Embryonic facial prominence (tissue), 1 donor: ENCODE measurements around the gene BMP6.

Experiments
- DNase-seq: peaks from one replicate; pipeline ENCODE4 v3.0.0-alpha.2; 2016; ENCODE audit errors: extremely low spot score

BMP6 gene

DNA sequence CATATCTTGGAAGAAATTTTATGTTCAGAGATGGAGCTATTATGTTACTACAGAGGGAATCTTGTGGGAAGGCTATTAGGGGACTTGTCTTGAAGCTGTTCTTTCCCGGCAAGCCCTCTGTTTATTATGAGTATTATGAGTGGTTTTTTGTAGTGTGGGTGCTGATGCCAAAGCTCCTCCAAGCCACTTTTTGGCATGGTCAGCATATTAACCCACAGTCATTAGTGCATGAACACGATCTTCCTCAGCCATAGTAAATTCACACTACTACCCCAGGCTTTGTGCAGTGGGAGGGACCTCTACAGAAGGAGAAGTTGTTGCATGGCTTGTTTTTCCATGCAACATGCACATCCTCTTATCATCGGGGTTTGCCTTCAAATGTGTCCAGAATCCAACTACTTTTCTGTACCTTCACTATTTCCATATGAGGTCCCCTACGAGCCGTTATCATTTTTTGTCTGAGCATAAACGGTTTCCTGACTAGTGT is 6.5 kb upstream of the BMP6 start:
- no peak for DNase-seq

DNA sequence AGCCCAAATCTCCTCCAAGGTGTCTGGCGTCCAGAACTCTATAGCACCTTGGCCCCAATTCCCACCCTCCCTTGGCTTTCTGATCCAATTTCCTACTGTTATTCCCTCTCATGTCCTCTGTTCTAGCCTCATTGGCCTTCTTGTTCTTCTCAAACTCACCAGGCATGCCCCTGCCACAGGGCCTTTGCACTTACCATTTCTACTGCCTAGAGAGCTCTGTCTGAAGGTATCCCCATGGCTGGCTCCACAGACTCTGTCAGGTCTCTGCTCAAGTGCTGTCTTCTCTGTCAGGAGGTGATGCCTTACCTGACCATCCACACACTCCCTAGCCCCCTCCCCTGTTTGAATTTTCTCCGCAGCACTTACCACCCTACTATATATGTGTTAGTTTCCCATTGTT is 5.6 kb upstream of the BMP6 start:
- no peak for DNase-seq

DNA sequence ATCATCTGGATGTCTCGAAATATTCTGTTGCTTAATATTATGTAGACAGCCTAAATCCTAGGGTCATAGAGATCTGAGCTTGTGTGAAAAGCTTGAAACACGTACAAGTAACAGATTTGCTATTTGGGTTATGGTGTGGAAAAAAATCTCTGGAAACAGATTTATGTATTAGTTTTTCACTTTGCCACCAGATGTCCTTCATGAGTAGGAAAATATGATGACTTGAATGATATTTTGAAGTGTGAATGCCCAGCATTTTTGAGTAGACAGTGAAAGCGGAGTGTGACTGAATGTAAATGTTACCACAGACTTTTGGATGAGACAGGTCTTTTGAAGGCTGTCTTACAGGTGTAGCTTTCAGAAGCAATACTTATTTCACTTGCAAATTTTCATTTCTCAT is 4.2 kb upstream of the BMP6 start:
- DNase-seq, result no peak

DNA sequence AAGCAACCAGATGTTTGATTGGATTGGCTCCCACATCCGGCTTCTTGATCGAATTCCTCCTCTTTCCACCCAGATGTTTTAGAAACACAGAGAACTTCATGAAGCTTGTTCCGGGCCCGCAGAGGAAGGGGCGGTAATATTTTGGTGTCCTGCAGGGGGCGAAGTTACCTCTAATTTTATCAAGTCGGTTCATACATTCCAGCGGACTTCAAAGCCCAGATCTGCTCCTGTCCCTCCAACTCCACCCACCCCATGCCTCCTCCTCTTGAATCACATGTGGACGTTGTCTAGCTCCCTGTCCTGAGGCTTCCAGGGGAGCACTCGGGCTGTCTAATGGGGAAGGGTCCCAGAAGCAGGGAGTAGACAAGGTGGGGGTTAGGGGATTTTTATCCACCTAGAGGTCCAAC is 2.9 kb upstream of the BMP6 start:
- peak; percentile 36 for DNase-seq

DNA sequence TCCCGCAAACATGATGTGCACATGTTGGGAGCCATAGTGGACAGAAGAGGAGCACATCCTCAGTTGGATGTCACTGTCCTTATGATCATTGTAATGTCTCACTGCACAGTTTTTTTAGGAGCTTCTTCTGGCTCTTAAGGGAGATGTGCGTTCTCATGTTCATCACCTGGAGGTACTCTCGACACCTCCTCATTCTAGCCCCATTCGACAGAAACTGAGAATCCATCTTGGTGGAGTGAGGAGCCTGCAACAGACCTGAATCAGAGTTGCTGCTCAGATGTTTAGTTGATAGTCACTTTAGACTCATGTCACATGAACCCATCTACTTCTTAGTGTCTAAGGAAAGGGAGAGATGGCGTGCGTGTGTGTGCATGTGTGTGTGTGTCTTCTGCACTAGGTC is 2.3 kb upstream of the BMP6 start:
- no peak for DNase-seq

DNA sequence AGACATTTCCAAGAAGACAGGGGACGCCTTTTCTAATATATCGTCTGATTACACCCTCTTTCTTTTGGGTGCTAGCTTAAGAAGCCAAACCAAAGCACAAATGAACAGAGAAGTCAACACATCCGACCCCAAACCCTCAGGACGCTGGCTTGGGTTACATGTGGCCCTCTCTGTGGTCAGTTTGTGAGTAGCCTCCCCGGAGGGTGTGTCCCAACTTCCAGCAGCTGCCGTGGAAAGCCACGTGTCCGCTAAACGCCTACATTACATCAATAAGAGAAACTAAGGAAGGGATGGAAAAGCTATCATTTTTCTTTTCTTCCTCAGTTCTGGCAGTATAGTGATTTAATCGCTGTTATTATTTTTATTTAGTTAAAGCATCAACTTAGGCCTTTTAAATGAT is 487 bp upstream of the BMP6 start:
- no peak for DNase-seq

DNA sequence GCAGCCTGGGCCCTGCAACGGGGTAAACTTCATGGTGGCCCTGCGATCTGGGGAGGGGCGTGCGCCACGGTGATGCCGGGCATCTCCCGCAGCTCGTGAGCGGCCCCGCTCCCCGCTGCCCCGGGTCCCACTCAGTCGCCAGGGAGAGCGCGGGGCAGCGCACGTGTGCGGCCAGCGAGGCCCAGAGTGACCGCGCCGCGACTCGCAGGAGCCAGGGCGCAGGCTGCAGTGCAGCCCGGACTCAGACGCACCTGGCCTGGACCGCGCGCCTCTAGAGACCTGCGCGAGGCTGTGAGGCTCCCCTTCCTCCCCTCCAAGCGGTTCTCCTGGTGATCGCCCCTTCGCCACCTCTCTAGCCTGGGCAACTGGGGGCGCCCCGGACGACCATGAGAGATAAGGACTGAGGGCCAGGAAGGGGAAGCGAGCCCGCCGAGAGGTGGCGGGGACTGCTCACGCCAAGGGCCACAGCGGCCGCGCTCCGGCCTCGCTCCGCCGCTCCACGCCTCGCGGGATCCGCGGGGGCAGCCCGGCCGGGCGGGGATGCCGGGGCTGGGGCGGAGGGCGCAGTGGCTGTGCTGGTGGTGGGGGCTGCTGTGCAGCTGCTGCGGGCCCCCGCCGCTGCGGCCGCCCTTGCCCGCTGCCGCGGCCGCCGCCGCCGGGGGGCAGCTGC is 652 bp downstream of the BMP6 start:
- DNase-seq, result no peak

DNA sequence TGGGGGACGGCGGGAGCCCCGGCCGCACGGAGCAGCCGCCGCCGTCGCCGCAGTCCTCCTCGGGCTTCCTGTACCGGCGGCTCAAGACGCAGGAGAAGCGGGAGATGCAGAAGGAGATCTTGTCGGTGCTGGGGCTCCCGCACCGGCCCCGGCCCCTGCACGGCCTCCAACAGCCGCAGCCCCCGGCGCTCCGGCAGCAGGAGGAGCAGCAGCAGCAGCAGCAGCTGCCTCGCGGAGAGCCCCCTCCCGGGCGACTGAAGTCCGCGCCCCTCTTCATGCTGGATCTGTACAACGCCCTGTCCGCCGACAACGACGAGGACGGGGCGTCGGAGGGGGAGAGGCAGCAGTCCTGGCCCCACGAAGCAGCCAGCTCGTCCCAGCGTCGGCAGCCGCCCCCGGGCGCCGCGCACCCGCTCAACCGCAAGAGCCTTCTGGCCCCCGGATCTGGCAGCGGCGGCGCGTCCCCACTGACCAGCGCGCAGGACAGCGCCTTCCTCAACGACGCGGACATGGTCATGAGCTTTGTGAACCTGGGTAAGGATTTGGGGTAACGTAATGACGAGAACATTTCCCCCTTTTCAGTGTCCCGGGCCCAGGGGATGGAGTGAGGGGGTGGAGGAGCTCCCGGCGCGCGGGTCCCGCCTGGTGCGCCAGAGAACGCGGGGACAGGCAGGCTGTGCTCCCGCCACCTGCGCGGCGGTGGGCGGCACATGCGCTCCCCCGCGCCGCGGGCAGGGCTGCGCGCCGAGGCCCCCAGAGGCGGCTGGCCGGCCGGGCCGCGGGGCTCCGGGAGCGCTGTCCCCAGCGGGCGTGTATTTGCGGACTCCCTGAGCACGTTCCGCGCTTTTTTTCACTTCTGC is 1.4 kb downstream of the BMP6 start:
- DNase-seq, result no peak

DNA sequence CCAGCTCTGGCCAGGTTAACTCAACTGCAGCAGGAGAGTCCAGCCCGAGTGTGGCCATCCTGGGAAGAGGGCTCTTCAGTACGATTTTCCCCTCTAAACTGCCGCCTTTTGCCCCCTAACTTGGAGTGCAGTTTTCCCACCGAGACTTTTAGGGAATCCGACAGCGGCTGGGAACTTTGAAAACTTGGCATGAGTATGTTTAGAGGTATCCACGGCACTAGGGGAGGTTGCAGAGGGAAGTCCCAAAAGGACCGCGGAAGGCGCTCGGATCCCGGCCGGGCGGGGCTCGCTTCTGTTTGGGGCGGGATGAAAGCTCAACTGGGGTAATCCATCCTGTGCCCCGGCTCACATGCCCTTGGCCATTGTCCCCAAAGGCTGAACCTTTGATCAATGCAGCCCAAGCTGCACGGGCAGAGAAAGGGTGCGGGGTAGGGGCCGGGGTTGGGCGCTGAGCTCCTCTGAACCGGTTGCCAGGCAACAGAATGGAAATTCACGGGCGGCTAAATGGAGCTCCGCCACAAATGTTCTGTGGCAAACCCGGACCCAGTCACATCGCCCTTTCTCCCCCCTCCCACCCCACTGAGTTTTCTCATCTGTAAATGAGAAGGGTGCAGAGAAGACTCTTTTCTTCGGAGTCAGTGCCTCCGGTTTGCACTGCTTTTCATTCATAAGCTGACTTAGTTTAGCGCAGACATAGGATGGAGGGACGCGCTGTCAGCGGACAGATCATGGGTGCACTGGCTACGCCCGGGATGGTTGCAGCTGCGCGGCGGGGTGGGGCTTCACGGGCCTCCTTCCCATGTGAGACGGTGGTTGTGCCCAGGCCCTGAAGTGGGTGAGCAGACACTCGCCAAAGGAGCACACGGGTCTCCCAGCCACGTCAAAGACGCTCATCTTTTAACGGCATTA is 2.3 kb downstream of the BMP6 start:
- DNase-seq, result no peak

DNA sequence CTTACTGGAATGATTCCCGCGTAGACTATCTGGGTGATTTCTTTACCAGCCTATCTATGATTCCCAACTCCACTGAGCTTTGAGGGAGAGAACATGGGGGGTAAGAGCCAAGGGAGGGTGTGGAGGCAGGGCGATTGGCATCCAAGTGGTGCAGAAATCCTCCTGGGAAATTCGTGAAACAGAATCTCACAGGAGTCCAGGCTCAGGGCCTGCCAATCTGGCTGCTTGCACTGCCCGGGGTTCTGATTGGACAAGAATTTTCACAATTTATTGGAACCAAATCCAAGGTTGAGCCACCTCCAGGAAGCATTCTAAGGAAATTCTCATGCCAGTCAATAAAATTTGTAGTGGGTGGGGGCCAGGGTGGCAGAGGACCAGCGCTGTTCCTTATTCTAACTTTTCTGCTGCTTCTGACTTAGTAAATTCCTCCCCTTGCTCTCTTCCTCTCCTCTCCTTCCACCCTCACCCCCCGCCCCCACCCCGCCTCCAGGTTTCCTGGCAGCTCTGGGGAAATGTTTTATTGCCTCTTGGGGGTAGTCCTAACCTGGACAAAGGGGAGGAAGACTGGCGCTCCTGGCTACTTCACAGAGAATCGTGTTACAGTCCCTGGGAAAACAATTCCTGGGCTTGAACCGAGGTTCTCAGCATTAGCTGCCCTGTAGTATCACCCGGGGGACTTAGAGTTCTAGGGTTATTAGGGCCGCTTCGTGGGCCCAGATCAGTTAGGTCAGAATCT is 3.1 kb downstream of the BMP6 start:
- no peak for DNase-seq

DNA sequence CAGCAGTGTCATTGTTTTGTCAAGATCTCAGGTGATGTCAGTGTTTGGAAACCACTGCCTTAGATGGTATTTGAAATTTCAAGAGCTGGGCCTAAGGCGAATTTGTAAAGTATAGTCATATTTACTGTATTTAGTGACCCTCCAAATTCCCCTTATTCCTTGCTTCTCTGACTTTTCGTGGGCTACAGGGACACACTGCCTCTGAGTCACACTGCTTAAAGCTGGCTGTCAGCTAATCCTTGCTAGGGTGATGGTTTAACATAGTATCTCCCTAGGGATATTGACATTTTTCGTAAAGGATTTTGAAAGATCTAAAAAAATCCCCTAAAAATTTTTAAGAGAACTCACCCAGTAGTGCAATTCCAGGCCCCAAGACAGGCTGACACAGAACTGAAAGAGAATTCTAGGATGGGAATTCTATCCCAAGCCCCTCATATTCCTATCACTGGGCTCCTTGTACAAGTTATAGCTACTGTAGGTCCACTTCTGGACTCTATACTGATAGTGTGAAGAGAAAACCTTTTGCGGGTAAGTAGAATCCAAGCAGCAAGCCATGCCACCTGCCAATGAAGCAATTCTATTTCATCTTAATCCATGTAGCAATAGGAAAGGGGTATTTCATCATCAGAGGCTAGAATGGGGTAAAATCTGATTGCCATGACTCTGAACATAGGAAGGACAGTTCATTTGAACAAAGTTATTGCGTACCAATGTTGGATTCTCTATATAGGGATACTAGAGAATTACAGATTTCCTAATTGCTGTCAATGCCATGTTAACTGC is 4.3 kb downstream of the BMP6 start:
- no peak for DNase-seq

DNA sequence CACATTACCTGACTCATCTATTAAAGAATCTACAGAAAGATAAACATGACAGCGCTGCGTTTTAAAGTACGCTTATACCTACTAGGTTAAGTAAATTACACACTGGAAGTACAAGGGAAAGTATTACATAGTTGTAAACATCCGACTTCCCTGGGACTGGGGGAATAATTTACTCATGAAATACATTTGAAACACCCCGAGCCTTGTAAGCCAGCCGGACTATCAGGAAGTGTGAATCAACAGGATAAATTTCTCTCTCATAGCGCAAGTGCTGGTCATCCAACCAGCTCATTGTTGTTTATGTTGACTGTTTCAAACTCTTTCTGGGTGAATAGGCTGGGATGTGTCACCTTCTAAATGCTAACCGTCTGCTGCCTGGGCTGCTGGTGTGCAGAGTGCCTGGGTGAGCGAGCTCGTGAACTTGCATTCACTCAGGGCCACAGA is 4.9 kb downstream of the BMP6 start:
- DNase-seq, result no peak

DNA sequence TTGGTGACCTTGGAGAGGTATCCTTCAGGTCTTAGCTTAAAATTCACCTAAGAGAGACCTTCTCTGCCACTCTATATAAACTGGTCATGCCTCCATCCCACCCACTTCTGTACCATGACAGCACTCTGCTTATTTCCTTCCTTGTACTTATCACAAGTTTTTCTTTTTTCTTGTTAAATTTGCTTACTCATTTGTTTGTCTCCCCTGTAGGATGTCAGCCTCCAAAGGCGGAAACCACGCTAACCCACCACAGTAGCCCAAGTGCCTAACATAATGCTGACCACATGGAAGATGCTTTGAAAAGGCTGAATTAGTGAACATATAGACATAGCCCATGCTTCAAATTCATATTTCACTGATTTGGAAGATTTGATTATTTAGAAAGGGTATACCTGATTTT is 5.4 kb downstream of the BMP6 start:
- no peak for DNase-seq

DNA sequence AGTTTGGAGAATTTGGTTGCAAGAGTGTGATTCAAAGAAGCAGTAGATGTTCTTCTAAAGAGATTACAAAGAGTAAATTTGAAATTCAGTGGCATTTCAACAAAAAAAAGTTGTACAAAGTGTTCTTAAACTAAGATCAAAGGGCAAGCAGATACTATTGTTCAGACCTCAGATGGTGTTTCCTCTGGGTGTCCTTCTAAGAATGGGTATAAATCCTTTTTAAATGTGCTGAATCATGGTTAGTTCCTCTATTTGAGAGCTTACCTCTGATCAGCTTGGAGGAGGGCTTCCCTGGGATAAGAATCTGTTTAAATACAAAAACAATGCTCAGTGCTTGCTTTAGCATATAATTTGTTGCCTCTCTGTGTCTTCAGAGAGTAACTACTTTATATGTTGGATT is 6.3 kb downstream of the BMP6 start:
- DNase-seq, result no peak

DNA sequence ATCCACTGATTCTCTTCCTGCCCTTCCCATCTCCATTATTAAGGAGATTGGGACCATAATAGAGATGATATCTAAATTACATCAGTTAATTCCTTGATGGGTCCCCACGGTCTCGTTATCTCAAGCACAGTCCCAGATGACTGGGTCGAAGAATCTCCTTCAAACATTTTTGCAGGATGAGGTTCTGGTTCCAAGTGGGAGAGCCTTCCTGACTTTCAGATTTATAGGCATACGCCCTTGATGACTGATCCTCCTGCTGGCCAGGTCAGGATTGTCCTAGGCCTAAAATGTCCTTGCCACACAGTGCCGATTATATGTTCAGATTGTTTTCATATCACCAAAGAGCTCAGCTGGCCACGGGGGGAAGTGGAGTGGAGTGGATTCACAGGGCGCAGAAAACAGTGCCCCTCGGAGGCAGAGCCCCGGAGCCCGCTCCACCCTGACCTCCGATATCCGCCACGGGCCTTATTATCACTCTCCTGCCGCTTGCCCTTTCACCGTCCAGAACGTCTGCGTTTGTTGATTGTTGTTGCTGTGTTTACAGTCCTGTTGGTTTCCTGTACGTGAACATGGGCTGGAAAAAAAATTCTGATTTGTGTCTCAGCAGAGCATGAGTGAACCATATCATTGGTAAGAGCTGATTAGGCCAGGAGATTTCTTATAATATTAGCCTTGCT is 8.9 kb downstream of the BMP6 start:
- DNase-seq, result no peak

DNA sequence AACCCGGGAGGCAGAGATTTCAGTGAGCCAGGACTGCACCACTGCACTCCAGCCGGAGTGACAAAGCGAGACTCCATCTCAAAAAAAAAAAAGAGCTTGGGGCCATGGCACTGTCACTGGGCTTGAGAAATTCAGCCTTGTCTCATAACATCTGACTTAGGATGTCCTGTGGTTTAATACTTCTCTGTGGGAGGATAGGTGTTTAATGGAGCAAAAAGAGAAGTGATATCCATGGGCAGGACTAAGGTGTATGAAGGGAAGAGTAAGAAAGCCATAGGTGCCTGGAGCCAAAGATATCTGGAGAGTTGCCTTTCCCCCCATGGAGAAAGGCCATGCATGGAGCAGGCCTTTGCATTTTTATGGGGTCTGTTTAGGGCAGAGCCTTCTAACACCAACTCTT is 11.2 kb downstream of the BMP6 start:
- no peak for DNase-seq

DNA sequence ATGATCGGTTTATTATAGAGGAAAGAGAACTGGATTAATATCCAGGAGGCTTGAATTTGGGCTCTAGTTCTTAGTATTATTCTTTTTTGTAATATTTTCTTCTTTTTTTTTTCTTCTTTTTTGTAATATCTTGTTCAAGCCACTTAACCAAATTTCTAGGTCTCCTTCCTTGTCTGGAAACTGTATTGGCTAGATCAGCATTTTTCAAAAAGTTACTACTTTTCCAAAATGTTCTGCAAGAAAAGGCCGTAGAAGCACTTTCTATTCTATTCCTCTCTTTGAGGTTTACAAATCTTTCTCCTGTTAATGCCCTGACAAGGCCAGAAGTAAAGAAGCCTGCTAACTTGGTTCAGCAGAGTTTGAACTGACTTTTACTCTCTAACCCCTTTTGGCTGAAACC is 12.0 kb downstream of the BMP6 start:
- no peak for DNase-seq

DNA sequence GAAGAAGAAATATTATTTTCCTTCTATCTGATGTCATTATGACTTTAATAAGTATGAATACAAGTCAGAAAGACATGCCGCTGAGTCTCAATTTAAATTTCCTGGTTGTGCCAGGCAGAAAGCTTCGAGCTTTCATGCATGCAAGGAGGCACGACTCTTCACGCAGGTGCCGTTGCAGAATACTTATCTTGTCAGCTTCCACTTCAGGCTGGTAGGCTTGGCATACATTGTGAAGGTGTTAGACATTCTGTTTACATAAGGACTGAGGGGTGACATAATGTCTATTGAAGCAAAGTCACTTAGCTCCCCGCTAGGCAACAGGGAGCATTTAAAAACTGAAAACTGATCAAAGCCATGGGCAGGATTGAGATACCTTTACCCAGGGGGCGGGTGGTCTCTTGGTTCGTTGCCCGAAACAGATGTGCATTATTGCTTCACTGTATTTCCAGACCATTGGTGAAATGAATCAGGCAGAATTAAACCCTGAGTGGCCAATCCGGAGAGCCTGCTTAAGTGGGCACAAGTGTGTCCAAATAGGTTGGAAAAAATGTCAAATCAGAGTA is 16.4 kb downstream of the BMP6 start:
- no peak for DNase-seq

DNA sequence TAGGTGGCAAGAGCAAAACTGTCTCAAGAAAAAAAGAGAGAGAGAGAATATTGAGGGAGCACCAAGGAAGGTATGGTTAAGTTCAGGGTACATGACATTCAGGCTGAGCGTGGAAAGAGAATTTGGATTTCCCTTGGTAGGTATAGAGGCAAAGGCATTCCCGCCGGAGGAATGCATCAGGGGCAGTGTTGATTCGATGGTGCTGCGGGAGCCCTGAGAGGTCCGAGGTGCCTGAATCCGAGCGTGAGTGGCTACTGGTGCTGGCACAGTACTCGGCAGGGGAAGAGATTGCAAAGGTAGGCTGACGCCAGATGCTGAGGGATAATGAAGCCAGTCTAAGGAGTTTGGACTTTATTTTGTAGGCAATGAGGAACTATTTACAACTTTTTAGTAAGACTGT is 20.0 kb downstream of the BMP6 start:
- no peak for DNase-seq

DNA sequence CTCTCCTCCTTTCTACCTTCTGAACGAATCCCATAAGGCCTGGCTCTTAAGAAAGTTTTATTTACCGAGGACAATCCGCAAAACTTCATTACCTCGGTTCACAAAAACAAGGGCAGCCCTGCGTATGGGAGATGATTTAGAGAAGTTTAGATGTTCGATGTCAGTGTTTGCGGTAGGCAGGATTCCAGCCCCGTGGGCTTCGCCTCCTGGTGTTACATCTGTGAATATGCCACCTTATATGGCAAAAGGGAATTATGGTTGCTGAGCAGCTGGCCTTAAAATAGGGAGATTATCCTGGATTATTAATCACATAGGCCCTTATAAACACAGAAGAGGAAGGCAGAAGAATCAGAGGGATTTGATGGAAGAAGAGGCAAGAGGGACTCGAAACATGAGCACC is 21.1 kb downstream of the BMP6 start:
- DNase-seq, result no peak
